Measurements from ENCODE around the gene MGAT4B. TPM values are rescaled to one million over a fixed set of nuclear protein-coding genes. Genes with fewer than 3 reads are reported as not detected.

Gene MGAT4B
- total RNA-seq, 1 donor from 2014 or later = 193 TPM

- H3K4me1 Mint-ChIP-seq (ENCODE audit: low read depth, unreplicated experiment) = peaks cover 5% of the 10 kb centered on the region
- H3K27ac Mint-ChIP-seq (ENCODE audit: unreplicated experiment) = no peak overlapping the region
- Histone ChIP-seq H3K36me3 (ENCODE audit: insufficient read depth, low read length) (no peaks in the 10 kb centered on the region), H4K20me1 (ENCODE audit: insufficient read depth, low read length) (peaks cover 19% of the 10 kb centered on the region), H2AFZ (ENCODE audit: low read depth, low read length) (no peak overlapping the region), H3K9me3 (ENCODE audit: insufficient read depth, low read depth, low read length) (no peaks in the 10 kb centered on the region), H3K9ac (ENCODE audit: low read length) (no peak overlapping the region), H3K27me3 (ENCODE audit: insufficient read depth, low read length) (no peaks in the 10 kb centered on the region), H3K79me2 (ENCODE audit: insufficient read depth, low read length) (no peaks in the 10 kb centered on the region), H3K4me1 (ENCODE audit: insufficient read depth, low read length) (peaks cover 15% of the 10 kb centered on the region), H3K27ac (ENCODE audit: low read depth, low read length) (no peak overlapping the region), H3K4me3 (ENCODE audit: insufficient read depth, low read depth, low read length) (no peak overlapping the region), H3K4me2 (ENCODE audit: low read length) (peak overlapping the region; percentile 88)
- no peak for FAIRE-seq
- no peak for DNase-seq (ENCODE audit: low read depth)
- H3K4me3 Mint-ChIP-seq (ENCODE audit: unreplicated experiment) = peak overlapping the region; percentile 54
- TF ChIP-seq EZH2 (IDR thresholded peaks at IDR 0.05; ENCODE audit: insufficient read depth, low read length) = no peak
- no peak for TF ChIP-seq CTCF (IDR thresholded peaks at IDR 0.05; ENCODE audit: insufficient read depth, low read depth, low read length)
- peaks cover 9% of the 10 kb centered on the region for H3K36me3 Mint-ChIP-seq (ENCODE audit: low read depth, unreplicated experiment)
- no peaks in the 10 kb centered on the region for H3K9me3 Mint-ChIP-seq (ENCODE audit: unreplicated experiment)
- H3K27me3 Mint-ChIP-seq (ENCODE audit: low read depth, unreplicated experiment) = no peaks in the 10 kb centered on the region
These were observed 12.1 kb downstream of the MGAT4B start for GRCh38 chr5:179794575-179794974.

- peaks cover 15% of the 10 kb centered on the region for H3K4me1 ChIP-seq (ENCODE audit: insufficient read depth, low read length)
- FAIRE-seq (no peak), DNase-seq (ENCODE audit: low read depth) (no peak)
- no peaks in the 10 kb centered on the region for H3K79me2 ChIP-seq (ENCODE audit: insufficient read depth, low read length)
- Mint-ChIP-seq H3K36me3 (ENCODE audit: low read depth, unreplicated experiment) (peaks cover 5% of the 10 kb centered on the region), H3K27ac (ENCODE audit: unreplicated experiment) (no peak overlapping the region), H3K4me1 (ENCODE audit: low read depth, unreplicated experiment) (peaks cover 5% of the 10 kb centered on the region), H3K9me3 (ENCODE audit: unreplicated experiment) (no peaks in the 10 kb centered on the region), H3K4me3 (ENCODE audit: unreplicated experiment) (peak overlapping the region; percentile 8), H3K27me3 (ENCODE audit: low read depth, unreplicated experiment) (no peaks in the 10 kb centered on the region)
- H4K20me1 ChIP-seq (ENCODE audit: insufficient read depth, low read length) = peaks cover 15% of the 10 kb centered on the region
- no peaks in the 10 kb centered on the region for H3K9me3 ChIP-seq (ENCODE audit: insufficient read depth, low read depth, low read length)
- no peak overlapping the region for H3K4me3 ChIP-seq (ENCODE audit: insufficient read depth, low read depth, low read length)
- no peaks in the 10 kb centered on the region for H3K27me3 ChIP-seq (ENCODE audit: insufficient read depth, low read length)
- no peak overlapping the region for H2AFZ ChIP-seq (ENCODE audit: low read depth, low read length)
- H3K4me2 ChIP-seq (ENCODE audit: low read length) = peak overlapping the region; percentile 27
- TF ChIP-seq CTCF (IDR thresholded peaks at IDR 0.05; ENCODE audit: insufficient read depth, low read depth, low read length) (no peak), EZH2 (IDR thresholded peaks at IDR 0.05; ENCODE audit: insufficient read depth, low read length) (no peak)
- H3K9ac ChIP-seq (ENCODE audit: low read length) = no peak overlapping the region
- H3K36me3 ChIP-seq (ENCODE audit: insufficient read depth, low read length) = no peaks in the 10 kb centered on the region
- H3K27ac ChIP-seq (ENCODE audit: low read depth, low read length) = no peak overlapping the region
These were observed 12.5 kb downstream of the MGAT4B start for GRCh38 chr5:179794171-179794570.

- Histone ChIP-seq H3K4me3 (ENCODE audit: insufficient read depth, low read depth, low read length) (no peak within 1 kb of the TSS), H3K36me3 (ENCODE audit: insufficient read depth, low read length) (no peaks in the 10 kb centered on the region), H3K27me3 (ENCODE audit: insufficient read depth, low read length) (no peaks in the 10 kb centered on the region), H3K27ac (ENCODE audit: low read depth, low read length) (no peak within 1 kb of the TSS), H3K4me2 (ENCODE audit: low read length) (peak within 1 kb of the TSS; percentile 88), H4K20me1 (ENCODE audit: insufficient read depth, low read length) (peaks cover 12% of the 10 kb centered on the region), H2AFZ (ENCODE audit: low read depth, low read length) (peak within 1 kb of the TSS; percentile 65), H3K9me3 (ENCODE audit: insufficient read depth, low read depth, low read length) (no peaks in the 10 kb centered on the region), H3K4me1 (ENCODE audit: insufficient read depth, low read length) (peaks cover 15% of the 10 kb centered on the region), H3K9ac (ENCODE audit: low read length) (no peak within 1 kb of the TSS), H3K79me2 (ENCODE audit: insufficient read depth, low read length) (no peaks in the 10 kb centered on the region)
- DNase-seq (ENCODE audit: low read depth) = peak; percentile 60
- H3K27ac Mint-ChIP-seq (ENCODE audit: unreplicated experiment) = no peak within 1 kb of the TSS
- H3K27me3 Mint-ChIP-seq (ENCODE audit: low read depth, unreplicated experiment) = no peaks in the 10 kb centered on the region
- peaks cover 5% of the 10 kb centered on the region for H3K4me1 Mint-ChIP-seq (ENCODE audit: low read depth, unreplicated experiment)
- TF ChIP-seq EZH2 (IDR thresholded peaks at IDR 0.05; ENCODE audit: insufficient read depth, low read length) (no peak), CTCF (IDR thresholded peaks at IDR 0.05; ENCODE audit: insufficient read depth, low read depth, low read length) (no peak)
- no peak for FAIRE-seq
- peaks cover 3% of the 10 kb centered on the region for H3K36me3 Mint-ChIP-seq (ENCODE audit: low read depth, unreplicated experiment)
- H3K4me3 Mint-ChIP-seq (ENCODE audit: unreplicated experiment) = peak within 1 kb of the TSS; percentile 54
- H3K9me3 Mint-ChIP-seq (ENCODE audit: unreplicated experiment) = no peaks in the 10 kb centered on the region
These were observed 13.1 kb downstream of the MGAT4B start, which contains the start of gene LTC4S for GRCh38 chr5:179793468-179794139. TSS of gene LTC4S (plus strand) at chr5:179793986. CDS start at chr5:179794081, 95 bp downstream.
